Endothelial cell of umbilical vein (primary cell): ENCODE measurements around the gene MYH11. TPM values are rescaled to one million over a fixed set of nuclear protein-coding genes. Genes with fewer than 3 reads are reported as not detected.

ENCODE experiments used
- BruUV-seq: library from RNA; stranded (reverse); fragments of 400-500 nt; replicated peaks from 2 replicates; lab custom pipeline; 2021; lab: Mats Ljungman, UMichigan
- CTCF ChIA-PET: fragments of 300-600, 350-600 bp; sonication (Branson Sonifier 250); formaldehyde crosslinking; loops from one replicate; lab custom pipeline; 2021; ENCODE audit warnings: antibody characterized with exemption, inconsistent platforms; lab: Charles Lee
- POLR2A ChIA-PET: fragments of 300-600, 350-600 bp; sonication (Branson Sonifier 250); formaldehyde crosslinking; loops from one replicate; lab custom pipeline; 2021; ENCODE audit warnings: antibody characterized with exemption, inconsistent platforms; lab: Charles Lee
- DNase-seq: peaks from one replicate; pipeline ENCODE4 v3.0.0-alpha.2; 2011; ENCODE audit warnings: low read depth, low spot score
- FAIRE-seq: peaks from 2 replicates; lab custom pipeline; 2011; peaks lifted over from hg19 to GRCh38; lab: Jason Lieb, UNC
- H2AFZ ChIP-seq: 2 replicates; pipeline ENCODE4 v1.6.0; 2012; ENCODE audit warnings: low read depth, low read length, control low read depth, inconsistent platforms
- H3K27ac ChIP-seq: 2 replicates; pipeline ENCODE4 v1.5.1; 2011; ENCODE audit warnings: low read depth, mild to moderate bottlenecking, control low read depth, low read length, moderate library complexity; ENCODE audit not compliant: insufficient read depth
- H3K27me3 ChIP-seq, 2 experiments: 2 replicates each; pipeline versions ENCODE4 v1.6.0 to v1.6.1; 2011; ENCODE audit warnings: low read length in 2 of 2, mixed read lengths in 1 of 2; ENCODE audit not compliant: control insufficient read depth in 2 of 2, insufficient read depth in 2 of 2
- H3K36me3 ChIP-seq, 2 experiments: 2 replicates in 1 of 2; 3 replicates in 1 of 2; pipeline ENCODE4 v1.5.1; 2011; ENCODE audit warnings: low read length in 2 of 2, mild to moderate bottlenecking in 1 of 2, moderate library complexity in 1 of 2; ENCODE audit not compliant: control insufficient read depth in 2 of 2, insufficient read depth in 2 of 2; ENCODE audit errors: extremely low read depth in 1 of 2
- H3K4me1 ChIP-seq: 3 replicates; pipeline ENCODE4 v1.5.1; 2011; ENCODE audit warnings: mild to moderate bottlenecking, low read length; ENCODE audit not compliant: control insufficient read depth, insufficient read depth; ENCODE audit errors: extremely low read depth
- H3K4me2 ChIP-seq: 2 replicates; pipeline ENCODE4 v1.6.1; 2011; ENCODE audit warnings: low read length, control low read depth, mixed read lengths; ENCODE audit not compliant: insufficient read depth
- H3K4me3 ChIP-seq, 3 experiments: fragments of 200-600 bp in 1 of 3; sonication (generic), shearing (Covaris generic) in 1 of 3; replicated peaks in 1 of 3; 2 replicates each; pipeline ENCODE4 v1.5.1; 2011 to 2016; ENCODE audit warnings: control low read depth in 3 of 3, low read length in 3 of 3, mild to moderate bottlenecking in 2 of 3, inconsistent platforms in 1 of 3, low read depth in 1 of 3, moderate library complexity in 1 of 3; ENCODE audit not compliant: insufficient read depth in 1 of 3
- H3K79me2 ChIP-seq: 2 replicates; pipeline ENCODE4 v1.6.0; 2012; ENCODE audit warnings: low read length, inconsistent platforms; ENCODE audit not compliant: control insufficient read depth, insufficient read depth
- H3K9ac ChIP-seq: replicated peaks from 2 replicates; pipeline ENCODE3; 2011; ENCODE audit warnings: low read length, control low read depth; ENCODE audit not compliant: insufficient read depth; ENCODE audit errors: extremely low read depth
- H3K9me1 ChIP-seq: replicated peaks from 3 replicates; pipeline ENCODE4 v1.6.0; 2011; ENCODE audit warnings: mild to moderate bottlenecking, low read length; ENCODE audit not compliant: control insufficient read depth, insufficient read depth; ENCODE audit errors: extremely low read depth
- H3K9me3 ChIP-seq: replicated peaks from 2 replicates; pipeline ENCODE4 v1.5.1; 2012; ENCODE audit warnings: low read length, inconsistent platforms; ENCODE audit not compliant: control insufficient read depth, insufficient read depth
- H4K20me1 ChIP-seq: replicated peaks from 2 replicates; pipeline ENCODE3; 2011; ENCODE audit warnings: mild to moderate bottlenecking, low read length; ENCODE audit not compliant: control insufficient read depth, insufficient read depth; ENCODE audit errors: extremely low read depth
- CTCF ChIP-seq, 2 donors: IDR thresholded peaks; 1 replicate in 1 of 2; 2 replicates in 1 of 2; pipeline ENCODE4 v1.5.1; 2011; ENCODE audit warnings: low read length in 2 of 2, mild to moderate bottlenecking in 2 of 2, moderate library complexity in 2 of 2, control low read depth in 1 of 2, inconsistent platforms in 1 of 2, low read depth in 1 of 2; ENCODE audit not compliant: insufficient read depth in 1 of 2; ENCODE audit errors: extremely low read depth in 1 of 2
- EZH2 ChIP-seq: IDR thresholded peaks from 2 replicates; pipeline ENCODE4 v1.6.1; 2012; ENCODE audit warnings: borderline replicate concordance, low read depth, mild to moderate bottlenecking, moderate library complexity, low read length, inconsistent platforms; ENCODE audit not compliant: severe bottlenecking
- FOS ChIP-seq: IDR thresholded peaks from 2 replicates; pipeline ENCODE4 v1.6.1; 2011; ENCODE audit warnings: mild to moderate bottlenecking, low read length, moderate library complexity, borderline replicate concordance; ENCODE audit not compliant: insufficient read depth
- GATA2 ChIP-seq: IDR thresholded peaks from 2 replicates; pipeline ENCODE4 v1.7.0; 2011; ENCODE audit warnings: low read depth, mild to moderate bottlenecking, moderate library complexity, mixed read lengths, low read length; ENCODE audit not compliant: insufficient read length, insufficient read depth
- JUN ChIP-seq: IDR thresholded peaks from 2 replicates; pipeline ENCODE4 v1.6.1; 2011; ENCODE audit warnings: borderline replicate concordance, low read depth; ENCODE audit not compliant: insufficient read length, insufficient read depth
- MAX ChIP-seq: IDR thresholded peaks from 2 replicates; pipeline ENCODE4 v1.6.1; 2011; ENCODE audit not compliant: insufficient read depth, insufficient read length
- MYC ChIP-seq: IDR thresholded peaks from one replicate; pipeline ENCODE4 v1.6.1; 2011; ENCODE audit warnings: mild to moderate bottlenecking, low read depth, low read length
- POLR2A ChIP-seq: IDR thresholded peaks from 2 replicates; pipeline ENCODE4 v1.6.1; 2012; ENCODE audit warnings: low read depth, mild to moderate bottlenecking, control low read depth, low read length
- POLR2AphosphoS5 ChIP-seq: IDR thresholded peaks from 2 replicates; pipeline ENCODE4 v1.6.1; 2012; ENCODE audit warnings: low read depth, mild to moderate bottlenecking, control low read depth, low read length, moderate library complexity; ENCODE audit not compliant: insufficient read depth
- dilution Hi-C: fragments of 300-500 bp; cut with MboI; formaldehyde crosslinking; loops from one replicate; pipeline ENCODE4 v1.15.0; 2019; ENCODE audit warnings: low sequenced_read_pairs; ENCODE audit not compliant: extremely low pct_ligation_motif_present
- intact Hi-C: fragments of 100-400 bp; cut with micrococcal nuclease; formaldehyde crosslinking; loops from one replicate; pipeline ENCODE4 v1.10.0; 2022
- polyA plus RNA-seq, 4 experiments: library from polyadenylated mRNA; depleted of rRNA in 3 of 4; stranded (reverse) in 3 of 4; unstranded in 1 of 4; fragments of >200 nt; gene quantifications; 2 replicates each; pipeline versions ENCODE4 v1.2.1 to v1.2.3, GENCODE V29; 2011 to 2012; ENCODE audit warnings: missing spikeins in 1 of 4
- total RNA-seq: library from RNA; stranded (reverse); gene quantifications from 2 replicates; pipeline ENCODE4 v1.2.3, GENCODE V29; 2021

MYH11 gene
- total and polyA plus RNA-seq, 2 donors (not counting 3 experiments of a cell fraction or from before 2014, with no cell fraction given), result not detected

- Histone ChIP-seq H3K4me3 (no peak overlapping the region), H3K27me3 (peaks cover 2 to 6% of the 10 kb centered on the region in 2 experiments), H2AFZ (no peak overlapping the region), H3K4me2 (no peak overlapping the region), H3K27ac (no peak overlapping the region), H3K4me1 (no peaks in the 10 kb centered on the region), H3K79me2 (no peaks in the 10 kb centered on the region), H3K36me3 (no peaks in the 10 kb centered on the region), H3K9ac (no peak overlapping the region), H3K9me1 (no peaks in the 10 kb centered on the region), H4K20me1 (no peaks in the 10 kb centered on the region), H3K9me3 (no peaks in the 10 kb centered on the region)
- intact Hi-C loops, result loop anchor here (1.0 kb wide), 3 partner anchors 56 to 428 kb away; no protein-coding TSS in a partner anchor
- no TSS peak for BruUV-seq
- dilution Hi-C loops, result no loop called here
- ChIA-PET POLR2A (no interaction called here), CTCF (interaction anchor here (0.6 to 5.4 kb wide), 19 partner anchors 8 to 428 kb away, joined by 3 to 73 read pairs (median 3); no protein-coding TSS in a partner anchor)
- TF ChIP-seq CTCF (IDR thresholded peaks at IDR 0.05; ENCODE audit: extremely low read depth in 1 of 2, insufficient read depth in 1 of 2, low read depth in 1 of 2, low read length in 2 of 2), result peak; percentile 61 to 72
- TF ChIP-seq EZH2, result no peak
- DNase-seq (peak; percentile 44), FAIRE-seq (peak; percentile 90)
Observed at GRCh38 chr16:15765880-15766279, 90.9 kb downstream of the MYH11 start.

DNA sequence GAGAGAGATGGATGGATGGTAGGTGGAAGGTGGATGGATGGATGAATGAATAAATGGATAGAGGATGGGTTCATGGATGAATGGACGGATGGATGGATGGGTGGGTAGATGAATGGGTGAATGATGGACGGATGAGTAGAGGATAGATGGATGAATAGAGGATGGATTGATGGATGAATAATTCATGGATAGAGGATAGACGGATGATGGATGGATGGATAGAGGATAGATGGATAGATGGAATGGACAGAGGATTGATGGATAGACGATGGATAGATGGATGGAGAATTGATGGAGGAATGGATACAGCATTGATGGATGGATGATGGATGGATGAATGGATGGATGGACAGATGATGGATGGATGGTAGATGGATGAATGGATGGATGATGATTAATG lies 91.7 kb downstream of the MYH11 start:
- Histone ChIP-seq H4K20me1 (no peaks in the 10 kb centered on the region), H3K4me1 (no peaks in the 10 kb centered on the region), H3K9me3 (no peaks in the 10 kb centered on the region), H3K79me2 (no peaks in the 10 kb centered on the region), H3K4me2 (no peak overlapping the region), H3K9me1 (no peaks in the 10 kb centered on the region), H2AFZ (no peak overlapping the region), H3K9ac (no peak overlapping the region), H3K36me3 (no peaks in the 10 kb centered on the region), H3K27ac (no peak overlapping the region), H3K27me3 (peaks cover 2 to 6% of the 10 kb centered on the region in 2 experiments), H3K4me3 (no peak overlapping the region)
- intact Hi-C loops, result no loop called here
- dilution Hi-C loops, result no loop called here
- DNase-seq, result no peak
- POLR2A ChIA-PET, result no interaction called here
- BruUV-seq, result no TSS peak
- TF ChIP-seq GATA2, result no peak
- TF ChIP-seq EZH2, result no peak
- TF ChIP-seq MYC, result no peak
- TF ChIP-seq POLR2A, result no peak
- TF ChIP-seq JUN, result no peak
- no peak for TF ChIP-seq MAX
- no peak for TF ChIP-seq POLR2AphosphoS5
- no peak for TF ChIP-seq FOS
- TF ChIP-seq CTCF (IDR thresholded peaks at IDR 0.05; ENCODE audit: extremely low read depth in 1 of 2, insufficient read depth in 1 of 2, low read depth in 1 of 2, low read length in 2 of 2), result no peak
- no peak for FAIRE-seq
- CTCF ChIA-PET, result interaction anchor here (0.8 to 5.4 kb wide), 17 partner anchors 8 to 429 kb away, joined by 3 to 73 read pairs (median 3); no protein-coding TSS in a partner anchor
